A673 (cell line): Measurements from ENCODE around the gene SNRNP70. TPM values are rescaled to one million over a fixed set of nuclear protein-coding genes. Genes with fewer than 3 reads are reported as not detected.

Source experiments
- BruUV-seq: library from RNA; stranded (reverse); fragments of 400-500 nt; replicated peaks from 2 replicates; lab custom pipeline; 2021; lab: Mats Ljungman, UMichigan
- CTCF ChIA-PET: fragments of 300-600 bp; sonication (Branson Sonifier 250); formaldehyde crosslinking; loops from one replicate; lab custom pipeline; 2022; ENCODE audit warnings: antibody characterized with exemption; lab: Charles Lee
- POLR2A ChIA-PET: fragments of 300-600 bp; sonication (Branson Sonifier 250); formaldehyde crosslinking; loops from one replicate; lab custom pipeline; 2022; ENCODE audit warnings: antibody characterized with exemption; ENCODE audit not compliant: low non-redundant PET; lab: Charles Lee
- DNase-seq: peaks from one replicate; pipeline ENCODE4 v3.0.0-alpha.2; 2015; ENCODE audit warnings: low spot score
- H3K27ac ChIP-seq: fragments of 200-600 bp; sonication (generic); 2 replicates; pipeline ENCODE4 v1.5.1; 2016; ENCODE audit warnings: mixed run types, low read depth, mild to moderate bottlenecking, mixed read lengths, antibody characterized with exemption, low read length; ENCODE audit not compliant: poor library complexity, severe bottlenecking
- H3K27me3 ChIP-seq: fragments of 200-600 bp; sonication (generic); replicated peaks from 2 replicates; pipeline ENCODE4 v1.6.1; 2017; ENCODE audit warnings: mixed run types, low read depth, mild to moderate bottlenecking, mixed read lengths, antibody characterized with exemption, low read length; ENCODE audit not compliant: insufficient read depth, poor library complexity
- H3K36me3 ChIP-seq: fragments of 200-600 bp; sonication (generic); 2 replicates; pipeline ENCODE4 v1.6.1; 2016; ENCODE audit warnings: mixed run types, mild to moderate bottlenecking, mixed read lengths, antibody characterized with exemption, low read length; ENCODE audit not compliant: insufficient read depth, poor library complexity, severe bottlenecking
- H3K4me1 ChIP-seq: fragments of 200-600 bp; sonication (generic); 2 replicates; pipeline ENCODE4 v1.6.1; 2017; ENCODE audit warnings: mixed run types, mild to moderate bottlenecking, mixed read lengths, antibody characterized with exemption, low read length; ENCODE audit not compliant: insufficient read depth, poor library complexity, severe bottlenecking
- H3K4me3 ChIP-seq: fragments of 200-600 bp; sonication (generic); 2 replicates; pipeline ENCODE4 v1.5.1; 2016; ENCODE audit warnings: low read depth, mixed run types, mild to moderate bottlenecking, mixed read lengths, low read length; ENCODE audit not compliant: poor library complexity, severe bottlenecking
- H3K9me3 ChIP-seq: fragments of 200-600 bp; sonication (generic); 2 replicates; pipeline ENCODE4 v1.6.1; 2016; ENCODE audit warnings: mixed run types, low read depth, mild to moderate bottlenecking, mixed read lengths, antibody characterized with exemption, low read length; ENCODE audit not compliant: poor library complexity, severe bottlenecking
- CTCF ChIP-seq: fragments of 300-800, 200-600 bp; sonication (generic); conservative IDR thresholded peaks from 2 replicates; pipeline ENCODE4 v1.5.1; 2017; ENCODE audit warnings: low read depth, mild to moderate bottlenecking, antibody characterized with exemption, low read length, moderate library complexity, mixed read lengths
- EZH2 ChIP-seq: fragments of 200-600 bp; sonication (generic); IDR thresholded peaks from 2 replicates; pipeline ENCODE4 v1.6.1; 2017; ENCODE audit warnings: borderline replicate concordance, low read depth, mild to moderate bottlenecking, mixed read lengths, antibody characterized with exemption, low read length; ENCODE audit not compliant: poor library complexity, severe bottlenecking
- intact Hi-C: fragments of 100-400 bp; cut with micrococcal nuclease; formaldehyde crosslinking; loops from one replicate; pipeline ENCODE4 v1.10.0; 2022; ENCODE audit not compliant: unreplicated experiment
- total RNA-seq: library from RNA; stranded (reverse); gene quantifications from 2 replicates; pipeline ENCODE4 v1.2.3, GENCODE V29; 2021

The SNRNP70 gene
- total RNA-seq, 1 experiment from 2014 or later = 295 TPM

GRCh38 chr19:49113762-49114629, 28.7 kb downstream of the SNRNP70 start, which contains the start of gene LIN7B:
TSS of gene LIN7B (plus strand) at chr19:49114370. CDS start at chr19:49114405, 35 bp downstream.
- Histone ChIP-seq H3K27ac (peak within 1 kb of the TSS; percentile 85), H3K36me3 (peaks cover 10% of the 10 kb centered on the region), H3K27me3 (no peaks in the 10 kb centered on the region), H3K4me1 (peaks cover 13% of the 10 kb centered on the region), H3K9me3 (no peaks in the 10 kb centered on the region), H3K4me3 (peak within 1 kb of the TSS; percentile 78)
- BruUV-seq = no TSS peak
- ChIA-PET POLR2A (no interaction called here), CTCF (interaction anchor here (0.6 to 2.7 kb wide), 7 partner anchors 7 to 326 kb away, joined by 3 to 16 read pairs (median 4); no protein-coding TSS in a partner anchor)
- peak; percentile 32; the same call in 1 of the 2 replicates for TF ChIP-seq CTCF
- no peak for TF ChIP-seq EZH2
- intact Hi-C loops = loop anchor here (5.0 kb wide), 1 partner anchor 98 kb away; no protein-coding TSS in a partner anchor
- peak; percentile 84 for DNase-seq

- intact Hi-C loops = loop anchor here (5.0 kb wide), 1 partner anchor 98 kb away; no protein-coding TSS in a partner anchor
- Histone ChIP-seq H3K27ac (peak overlapping the region; percentile 85), H3K36me3 (peaks cover 2% of the 10 kb centered on the region), H3K27me3 (no peaks in the 10 kb centered on the region), H3K4me3 (peak overlapping the region; percentile 78), H3K4me1 (peaks cover 13% of the 10 kb centered on the region), H3K9me3 (no peaks in the 10 kb centered on the region)
- BruUV-seq = no TSS peak
- DNase-seq = peak; percentile 94
- CTCF ChIA-PET = interaction anchor here (0.5 to 2.7 kb wide), 7 partner anchors 8 to 325 kb away, joined by 3 to 16 read pairs (median 3); no protein-coding TSS in a partner anchor
- TF ChIP-seq EZH2 (no peak), CTCF (no peak)
- POLR2A ChIA-PET = no interaction called here
These were observed 29.5 kb downstream of the SNRNP70 start for GRCh38 chr19:49114630-49115363.

GRCh38 chr19:49116544-49116943, 31.3 kb downstream of the SNRNP70 start:
- CTCF ChIA-PET = interaction anchor here (0.6 kb wide), 1 partner anchor 82 kb away, joined by 5 read pairs; no protein-coding TSS in a partner anchor
- H3K9me3 ChIP-seq = no peaks in the 10 kb centered on the region
- intact Hi-C loops = no loop called here
- H3K27me3 ChIP-seq = no peaks in the 10 kb centered on the region
- POLR2A ChIA-PET = no interaction called here
- H3K27ac ChIP-seq = no peak overlapping the region
- DNase-seq = peak; percentile 36
- no TSS peak for BruUV-seq
- no peaks in the 10 kb centered on the region for H3K36me3 ChIP-seq
- peaks cover 18% of the 10 kb centered on the region for H3K4me1 ChIP-seq
- no peak overlapping the region for H3K4me3 ChIP-seq
- TF ChIP-seq EZH2 (no peak), CTCF (no peak)
